Measurements from ENCODE around the gene ZNF524. TPM values are rescaled to one million over a fixed set of nuclear protein-coding genes. Genes with fewer than 3 reads are reported as not detected.

The ZNF524 gene
- polyA plus RNA-seq (2011; rRNA removed), result 7.8 TPM in 2 replicates
- polyA minus RNA-seq (2011; rRNA and poly(A)+ RNA removed), result 2.3 and 2.7 TPM in 2 replicates

DNA sequence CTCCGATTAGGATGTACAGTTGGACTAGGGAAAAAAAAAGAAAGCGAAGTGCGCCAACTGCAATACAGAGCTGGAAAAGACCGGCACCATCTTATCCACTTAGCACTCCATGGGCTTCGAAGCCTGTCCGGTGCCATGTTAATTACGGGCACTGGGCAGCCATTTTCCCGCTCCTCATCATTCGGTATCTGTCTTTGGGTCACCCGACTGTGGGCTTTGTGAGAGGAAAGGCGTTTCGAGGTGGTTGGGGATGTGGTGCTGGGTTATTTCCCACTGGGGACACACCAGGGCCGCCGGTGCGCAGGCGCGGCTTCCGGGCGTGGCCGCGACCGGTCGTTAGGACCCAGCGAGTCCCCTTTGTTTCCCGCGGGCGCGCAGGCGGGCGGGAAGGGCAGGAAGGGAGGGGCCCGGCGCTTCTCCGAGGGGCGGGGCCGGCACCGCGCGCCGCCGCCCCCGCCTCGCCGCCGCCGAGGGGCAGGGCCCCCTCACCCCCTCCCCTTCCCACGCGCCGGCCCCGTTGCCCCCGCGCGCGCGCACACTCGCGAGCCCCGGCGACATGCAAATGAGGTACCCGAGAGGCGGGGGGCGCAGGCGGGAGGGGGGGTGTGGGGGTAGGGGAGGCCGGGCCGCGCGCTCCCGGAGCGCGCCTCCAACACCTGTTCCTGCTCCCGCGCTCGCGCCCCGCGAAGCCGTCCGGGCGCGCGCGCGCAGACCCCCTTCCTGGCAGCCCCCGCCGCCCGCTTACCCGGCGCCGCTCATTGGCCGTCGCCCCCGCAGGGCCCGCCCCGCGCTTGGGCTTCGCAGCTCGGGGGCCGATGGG, at the start of gene ZNF524:
Gene ZNF524 (plus strand): TSS at position 447 of the 820 bp plus-strand sequence. CDS start 1,825 bp downstream, outside the sequence.
- ChIA-PET CTCF (interaction anchor here (0.6 to 2.0 kb wide), 6 partner anchors 16 to 1745 kb away, joined by 3 to 11 read pairs (median 3); partner anchors contain the start of gene U2AF2), POLR2A (interaction anchor here (0.6 to 0.8 kb wide), 3 partner anchors 35 to 714 kb away, joined by 8 to 11 read pairs (median 9); partner anchors contain the start of genes ISOC2 and ZSCAN5A)
- no peak for DNase-seq (ENCODE audit: low read depth)

DNA sequence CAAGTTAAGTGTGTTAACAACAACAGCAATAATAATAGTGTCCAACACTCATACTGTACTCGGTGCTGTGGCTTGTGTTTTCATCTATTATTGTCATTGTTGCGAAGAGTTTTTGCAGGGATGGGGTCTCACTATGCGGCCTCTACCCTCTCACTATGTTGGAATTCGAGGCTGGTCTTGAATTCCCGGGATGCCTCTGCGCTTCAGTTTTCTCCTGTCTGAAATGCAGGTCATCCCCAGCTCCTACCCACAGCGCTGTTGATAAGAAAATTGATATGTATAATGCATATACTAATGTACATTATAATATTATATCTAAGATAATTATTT, 49.8 kb upstream of the ZNF524 start:
- DNase-seq (ENCODE audit: low read depth), result no peak
- POLR2A ChIA-PET, result no interaction called here
- CTCF ChIA-PET, result interaction anchor here (1.3 kb wide), 1 partner anchor 409 kb away, joined by 3 read pairs; no protein-coding TSS in a partner anchor
- peak overlapping the region; percentile 7 for H3K4me3 ChIP-seq (ENCODE audit: low read depth, low read length)
- H3K27me3 ChIP-seq (ENCODE audit: control insufficient read depth, insufficient read depth, low read length), result no peaks in the 10 kb centered on the region
- H3K36me3 ChIP-seq (ENCODE audit: control insufficient read depth, insufficient read depth, low read length), result no peaks in the 10 kb centered on the region
- no peak for TF ChIP-seq CTCF (IDR thresholded peaks at IDR 0.05; ENCODE audit: insufficient read depth, low read depth, low read length)

More for the DNA sequence above, at the start of gene ZNF524:
- no peaks in the 10 kb centered on the region for H3K27me3 ChIP-seq (ENCODE audit: control insufficient read depth, insufficient read depth, low read length)
- peaks cover 11% of the 10 kb centered on the region for H3K36me3 ChIP-seq (ENCODE audit: control insufficient read depth, insufficient read depth, low read length)
- H3K4me3 ChIP-seq (ENCODE audit: low read depth, low read length), result peak within 1 kb of the TSS; percentile 88
- TF ChIP-seq CTCF (IDR thresholded peaks at IDR 0.05; ENCODE audit: insufficient read depth, low read depth, low read length), result no peak

GRCh38 chr19:55552206-55552605, 47.9 kb upstream of the ZNF524 start:
- no peak for DNase-seq (ENCODE audit: low read depth)
- POLR2A ChIA-PET, result no interaction called here
- no peak for TF ChIP-seq CTCF (IDR thresholded peaks at IDR 0.05; ENCODE audit: insufficient read depth, low read depth, low read length)

GRCh38 chr19:55552620-55553019, 47.5 kb upstream of the ZNF524 start:
- ChIA-PET CTCF (interaction anchor here (0.6 to 1.5 kb wide), 2 partner anchors 24 to 35 kb away, joined by 3 read pairs; no protein-coding TSS in a partner anchor), POLR2A (no interaction called here)
- Histone ChIP-seq H3K27me3 (ENCODE audit: control insufficient read depth, insufficient read depth, low read length) (no peaks in the 10 kb centered on the region), H3K36me3 (ENCODE audit: control insufficient read depth, insufficient read depth, low read length) (no peaks in the 10 kb centered on the region), H3K4me3 (ENCODE audit: low read depth, low read length) (no peak overlapping the region)
- no peak for TF ChIP-seq CTCF (IDR thresholded peaks at IDR 0.05; ENCODE audit: insufficient read depth, low read depth, low read length)
- DNase-seq (ENCODE audit: low read depth), result peak; percentile 85

More at GRCh38 chr19:55552206-55552605, 47.9 kb upstream of the ZNF524 start:
- H3K4me3 ChIP-seq (ENCODE audit: low read depth, low read length), result no peak overlapping the region
- no peaks in the 10 kb centered on the region for H3K36me3 ChIP-seq (ENCODE audit: control insufficient read depth, insufficient read depth, low read length)
- H3K27me3 ChIP-seq (ENCODE audit: control insufficient read depth, insufficient read depth, low read length), result no peaks in the 10 kb centered on the region
- CTCF ChIA-PET, result interaction anchor here (0.6 to 1.5 kb wide), 2 partner anchors 24 to 35 kb away, joined by 3 read pairs; no protein-coding TSS in a partner anchor
